Measurements from ENCODE around the gene CD101.

- TF ChIP-seq POLR2A (IDR thresholded peaks at IDR 0.05), result no peak
- no peak for TF ChIP-seq CTCF (IDR thresholded peaks at IDR 0.05)
- no peak for TF ChIP-seq EP300 (IDR thresholded peaks at IDR 0.05)
Observed at GRCh38 chr1:116952738-116953275, 48.8 kb upstream of the CD101 start.
